GM13977 (cell line): ENCODE measurements around the gene SLC9A4.

Source experiments
- DNase-seq: peaks from one replicate; pipeline ENCODE4 v3.0.0; 2012; ENCODE audit warnings: low spot score
- CTCF ChIP-seq: IDR thresholded peaks from 2 replicates; pipeline ENCODE4 v1.5.1; 2012; ENCODE audit warnings: mild to moderate bottlenecking, control low read depth; ENCODE audit not compliant: insufficient read depth; ENCODE audit errors: extremely low read depth, missing control alignments
- in situ Hi-C: fragments of 300-500 bp; cut with MboI; formaldehyde crosslinking; loops from one replicate; pipeline ENCODE4 v1.12.0; 2022; ENCODE audit warnings: low sequenced_read_pairs, low pct_unique_long_range_greater_than_20kb, mixed read lengths, inconsistent platforms; ENCODE audit not compliant: unreplicated experiment

The SLC9A4 gene

DNA sequence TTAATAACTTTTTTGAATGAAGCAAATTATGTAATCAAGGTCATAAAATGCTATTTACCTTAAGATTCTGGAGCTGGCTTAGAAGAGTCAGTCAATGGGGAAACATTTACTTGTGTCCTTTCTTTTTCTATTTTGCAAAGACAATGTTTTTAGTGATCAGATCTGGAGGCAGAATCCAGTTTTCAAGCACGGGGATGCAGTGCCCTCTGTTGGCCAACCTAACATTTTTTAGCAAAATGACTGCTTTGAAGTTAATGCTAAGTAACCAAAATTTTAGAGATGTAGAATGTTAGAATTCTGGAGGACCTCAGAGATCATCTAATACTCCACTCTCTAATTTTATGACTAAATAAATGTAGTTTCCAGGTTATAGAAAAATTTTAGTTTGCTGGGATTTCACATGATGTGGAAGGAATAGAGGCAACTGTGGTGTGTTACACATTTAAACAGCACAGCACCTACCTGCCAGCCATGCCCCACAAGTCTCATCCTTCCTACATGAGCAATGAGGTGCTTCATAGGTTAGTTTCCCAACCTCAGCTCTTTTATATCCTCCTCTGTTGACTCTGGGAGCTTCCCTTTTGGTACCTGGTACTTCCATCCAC, 23.6 kb upstream of the SLC9A4 start:
- peak; percentile 63 for DNase-seq
- TF ChIP-seq CTCF, result peak; percentile 72
- in situ Hi-C loops, result loop anchor here (10.0 to 25.0 kb wide), 2 partner anchors 137 to 425 kb away; partner anchors contain the start of gene IL1RL1

GRCh38 chr2:102451968-102452367, 21.1 kb upstream of the SLC9A4 start:
- no peak for TF ChIP-seq CTCF
- in situ Hi-C loops, result no loop called here
- no peak for DNase-seq

DNA sequence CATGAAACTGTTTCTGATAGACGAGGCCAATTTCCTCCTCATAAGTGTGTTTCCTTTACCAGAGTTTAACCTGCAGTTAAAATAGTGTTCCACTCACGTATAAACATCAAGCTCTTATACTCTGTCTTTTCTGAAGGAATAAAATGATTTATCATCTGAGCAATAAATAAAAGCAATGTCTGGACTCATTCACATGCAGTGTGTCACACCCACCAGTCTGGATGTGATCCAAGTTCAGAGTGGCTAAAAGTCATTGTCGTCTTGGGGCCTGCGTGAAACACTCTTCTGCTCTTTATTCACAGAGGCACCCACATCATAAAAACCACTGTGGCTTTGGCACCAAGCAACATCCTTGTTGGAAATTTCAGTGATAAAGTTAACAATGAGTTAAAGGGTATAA, 19.5 kb upstream of the SLC9A4 start:
- in situ Hi-C loops, result no loop called here
- no peak for TF ChIP-seq CTCF
- DNase-seq, result no peak

- in situ Hi-C loops, result no loop called here
- DNase-seq, result no peak
- TF ChIP-seq CTCF, result no peak
Measured at GRCh38 chr2:102455061-102455670, 17.9 kb upstream of the SLC9A4 start.

DNA sequence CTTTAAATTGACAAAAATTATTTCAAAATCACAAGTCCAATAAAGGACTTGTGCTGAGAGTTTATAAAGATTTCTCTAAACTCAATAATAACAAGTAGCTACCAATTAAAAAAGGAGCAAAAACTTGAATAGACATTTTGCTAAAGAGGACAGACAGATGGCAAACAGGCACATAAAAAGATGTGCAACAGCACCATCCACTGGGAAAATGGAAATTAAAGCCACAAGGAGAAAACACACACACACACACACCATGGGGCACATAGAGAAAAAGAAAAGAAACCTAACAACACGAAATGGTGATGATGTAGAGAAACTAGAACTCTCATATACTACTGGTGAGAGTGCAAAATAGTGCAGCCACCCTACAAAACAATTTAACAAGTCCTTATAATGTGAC, 12.6 kb upstream of the SLC9A4 start:
- in situ Hi-C loops, result no loop called here
- TF ChIP-seq CTCF, result no peak
- no peak for DNase-seq

DNA sequence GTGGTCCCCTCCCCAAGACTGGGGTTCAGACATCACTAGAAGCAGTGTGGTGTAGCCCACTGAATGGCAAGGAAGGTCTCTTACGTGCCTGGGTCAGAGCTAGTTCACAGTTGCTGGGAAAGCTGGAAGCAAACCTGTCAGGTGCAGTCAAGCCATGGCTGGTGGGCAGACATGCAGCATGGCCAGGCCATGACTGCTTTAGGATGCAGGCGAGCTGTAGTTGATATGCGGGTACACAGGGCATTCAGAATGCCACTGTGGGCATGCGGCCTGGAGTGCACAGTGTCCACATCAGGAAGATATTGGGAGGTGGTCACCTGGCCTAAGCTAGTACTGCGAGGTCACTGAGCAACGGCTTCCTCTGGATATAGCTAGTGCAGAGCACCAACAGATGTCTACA, 11.8 kb upstream of the SLC9A4 start:
- TF ChIP-seq CTCF, result no peak
- no peak for DNase-seq
- in situ Hi-C loops, result no loop called here

- no peak for TF ChIP-seq CTCF
- in situ Hi-C loops, result no loop called here
- DNase-seq, result no peak
Measured at GRCh38 chr2:102463160-102463559, 9.9 kb upstream of the SLC9A4 start.
